Upper lobe of left lung (tissue), 6 donors: Measurements from ENCODE around the gene GRIK3. TPM values are rescaled to one million over a fixed set of nuclear protein-coding genes. Genes with fewer than 3 reads are reported as not detected.
A peak's percentile ranks its signal among the peaks of the same experiment; 100 is the strongest.

Experiments used
- ATAC-seq, 2 donors: fragments of 200-7000 bp; cut with Tn5 transposase; one replicate each; pipeline ENCODE4 v1.9.1; 2022; ENCODE audit warnings: mild to moderate bottlenecking in 2 of 2, moderate library complexity in 2 of 2; ENCODE audit not compliant: low FRiP score in 2 of 2
- DNase-seq, 2 donors: peaks; one replicate each; pipeline ENCODE4 v3.0.0-alpha.2; 2019 to 2020
- H3K27ac ChIP-seq, 4 donors: fragments of 200-600 bp; sonication (generic); one replicate each; pipeline ENCODE4 v1.5.1; 2016 to 2019
- H3K27me3 ChIP-seq, 4 donors: fragments of 200-600 bp; sonication (generic); one replicate each; pipeline ENCODE4 v1.5.1; 2017 to 2019
- H3K36me3 ChIP-seq, 4 donors: fragments of 200-600 bp; sonication (generic); one replicate each; pipeline ENCODE4 v1.5.1; 2016 to 2019
- H3K4me1 ChIP-seq, 4 donors: fragments of 200-600 bp; sonication (generic); one replicate each; pipeline ENCODE4 v1.5.1; 2018 to 2019
- H3K4me3 ChIP-seq, 4 donors: fragments of 200-600 bp; sonication (generic); one replicate each; pipeline ENCODE4 v1.5.1; 2017 to 2019; ENCODE audit warnings: mild to moderate bottlenecking in 2 of 4, moderate library complexity in 1 of 4
- H3K9me3 ChIP-seq, 4 donors: fragments of 200-600 bp; sonication (generic); one replicate each; pipeline ENCODE4 v1.5.1; 2018 to 2019
- CTCF ChIP-seq, 6 experiments: fragments of 450-650 bp in 4 of 6; fragments of 200-600 bp in 2 of 6; sonication (generic) in 2 of 6; IDR thresholded peaks; one replicate each; pipeline ENCODE4 v1.5.1; 2016 to 2019; ENCODE audit warnings: antibody characterized with exemption in 6 of 6
- EP300 ChIP-seq, 4 donors: sonication (generic); formaldehyde crosslinking; IDR thresholded peaks; one replicate each; pipeline ENCODE4 v1.5.1; 2017; ENCODE audit warnings: antibody characterized with exemption in 4 of 4, control low read depth in 2 of 4
- POLR2A ChIP-seq, 4 donors: fragments of 450-650 bp; IDR thresholded peaks; one replicate each; pipeline ENCODE4 v1.5.1; 2016 to 2017; ENCODE audit warnings: antibody characterized with exemption in 4 of 4, mild to moderate bottlenecking in 2 of 4
- POLR2AphosphoS5 ChIP-seq, 2 donors: sonication (generic); formaldehyde crosslinking; IDR thresholded peaks; one replicate each; pipeline ENCODE4 v1.5.1; 2017; ENCODE audit warnings: antibody characterized with exemption in 2 of 2
- WGBS, 2 donors: methylation state at CpG; one replicate each; pipeline ENCODE4 v1.1.5; 2017 to 2018; 5-methylcytosine and 5-hydroxymethylcytosine counted together
- total RNA-seq, 6 donors: library from RNA; depleted of rRNA in 4 of 6; stranded (reverse); fragments of >200 nt in 4 of 6; gene quantifications; one replicate each; pipeline versions ENCODE4 v1.1.0 to v1.2.1, GENCODE V29; 2016 to 2021
- donor health status: DM: no; HTN: no; CAD: no; lungs with moderate emphysema.
- donor health status: DM: no; HTN: yes; CAD: no; lungs with severe emphysema.

The GRIK3 gene
- total RNA-seq, 6 donors from 2014 or later = 0.10 to 0.22 TPM; not detected in 4

DNA sequence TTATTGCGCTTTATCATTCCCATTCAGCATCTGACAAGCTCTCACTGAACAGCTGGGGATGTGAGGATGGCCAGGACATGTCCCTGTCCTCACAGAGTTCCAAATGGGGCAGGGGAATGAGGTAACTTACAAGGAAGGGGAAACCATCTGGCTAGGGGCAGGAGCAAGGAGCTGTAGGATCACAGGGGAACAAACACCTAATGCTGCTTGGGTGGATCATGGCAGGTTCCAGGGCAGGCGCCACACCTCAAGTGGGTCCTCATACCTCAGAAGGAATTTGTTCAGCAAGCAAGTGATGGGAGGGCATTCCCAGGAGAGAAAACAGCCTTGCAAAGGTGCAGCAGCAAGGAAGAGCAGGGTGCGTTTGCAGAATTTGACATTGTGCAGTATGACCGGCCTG lies 35.1 kb upstream of the GRIK3 start:
- Histone ChIP-seq H3K36me3 (no peaks in the 10 kb centered on the region), H3K27ac (no peak overlapping the region), H3K4me3 (no peak overlapping the region), H3K4me1 (peaks cover 0 to 15% (median 7%) of the 10 kb centered on the region in 4 donors), H3K9me3 (no peaks in the 10 kb centered on the region), H3K27me3 (no peaks in the 10 kb centered on the region)
- 49 to 65% methylated on average over 4 of the region's 4 CpGs for WGBS, 2 donors
- ATAC-seq = peak in 1 of 2 donors; percentile 28
- DNase-seq = peak in 1 of 2 donors; percentile 46
- TF ChIP-seq EP300 (IDR thresholded peaks at IDR 0.05) = no peak
- TF ChIP-seq POLR2A (IDR thresholded peaks at IDR 0.05) = no peak
- TF ChIP-seq CTCF (IDR thresholded peaks at IDR 0.05) = no peak
- no peak for TF ChIP-seq POLR2AphosphoS5 (IDR thresholded peaks at IDR 0.05)

GRCh38 chr1:37068897-37069296 lies 34.6 kb upstream of the GRIK3 start:
- Histone ChIP-seq H3K4me1 (peaks cover 0 to 15% (median 7%) of the 10 kb centered on the region in 4 donors), H3K4me3 (no peak overlapping the region), H3K9me3 (no peaks in the 10 kb centered on the region), H3K36me3 (no peaks in the 10 kb centered on the region), H3K27ac (no peak overlapping the region), H3K27me3 (no peaks in the 10 kb centered on the region)
- ATAC-seq (no peak), DNase-seq (no peak)
- TF ChIP-seq EP300 (IDR thresholded peaks at IDR 0.05) = no peak
- no peak for TF ChIP-seq CTCF (IDR thresholded peaks at IDR 0.05)
- no peak for TF ChIP-seq POLR2A (IDR thresholded peaks at IDR 0.05)
- no peak for TF ChIP-seq POLR2AphosphoS5 (IDR thresholded peaks at IDR 0.05)
- 41 to 44% methylated on average over 9 of the region's 9 CpGs for whole genome bisulfite sequencing, 2 donors

DNA sequence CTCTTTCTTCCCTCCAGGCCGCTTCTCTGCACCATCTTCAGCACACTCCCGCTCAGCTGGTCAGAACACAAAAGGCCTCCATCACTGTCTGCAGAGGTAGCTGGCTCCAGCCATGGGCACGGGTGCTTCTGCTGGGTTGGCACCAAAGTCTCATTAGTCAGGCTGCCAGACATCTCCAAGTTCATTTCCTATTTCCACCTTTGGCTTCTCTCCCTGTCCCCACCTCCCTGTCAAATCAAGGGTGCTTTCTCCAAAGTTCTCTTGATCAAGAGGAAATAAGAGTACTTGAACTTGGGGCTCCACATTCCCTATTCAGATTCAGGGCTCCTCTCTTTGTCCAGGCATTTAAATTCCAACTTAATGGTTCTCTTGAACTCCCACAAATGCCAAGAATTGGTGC lies 33.9 kb upstream of the GRIK3 start:
- TF ChIP-seq POLR2AphosphoS5 (IDR thresholded peaks at IDR 0.05) = no peak
- TF ChIP-seq POLR2A (IDR thresholded peaks at IDR 0.05) = no peak
- no peak for TF ChIP-seq EP300 (IDR thresholded peaks at IDR 0.05)
- no peak for TF ChIP-seq CTCF (IDR thresholded peaks at IDR 0.05)
- WGBS, 2 donors = 62 to 70% methylated on average over 3 of the region's 3 CpGs
- Histone ChIP-seq H3K9me3 (no peaks in the 10 kb centered on the region), H3K27me3 (no peaks in the 10 kb centered on the region), H3K36me3 (no peaks in the 10 kb centered on the region), H3K4me1 (peaks cover 0 to 15% (median 7%) of the 10 kb centered on the region in 4 donors), H3K4me3 (no peak overlapping the region), H3K27ac (no peak overlapping the region)
- no peak for ATAC-seq
- DNase-seq = no peak

GRCh38 chr1:37064039-37064438 lies 29.7 kb upstream of the GRIK3 start:
- no peaks in the 10 kb centered on the region for H3K36me3 ChIP-seq
- peaks cover 0 to 8% (median 3%) of the 10 kb centered on the region in 4 donors for H3K4me1 ChIP-seq
- TF ChIP-seq POLR2AphosphoS5 (IDR thresholded peaks at IDR 0.05) = no peak
- TF ChIP-seq POLR2A (IDR thresholded peaks at IDR 0.05) = no peak
- no peak for TF ChIP-seq EP300 (IDR thresholded peaks at IDR 0.05)
- TF ChIP-seq CTCF (IDR thresholded peaks at IDR 0.05) = no peak
- WGBS, 2 donors = 47 to 64% methylated on average over 4 of the region's 4 CpGs
- no peak overlapping the region for H3K4me3 ChIP-seq
- ATAC-seq (no peak), DNase-seq (no peak)
- no peak overlapping the region for H3K27ac ChIP-seq
- H3K9me3 ChIP-seq = no peaks in the 10 kb centered on the region
- H3K27me3 ChIP-seq = no peaks in the 10 kb centered on the region

- WGBS, 2 donors = 53 to 57% methylated on average over 7 to 8 of the region's 8 CpGs
- TF ChIP-seq EP300 (IDR thresholded peaks at IDR 0.05) = no peak
- no peak for TF ChIP-seq CTCF (IDR thresholded peaks at IDR 0.05)
- TF ChIP-seq POLR2A (IDR thresholded peaks at IDR 0.05) = no peak
- TF ChIP-seq POLR2AphosphoS5 (IDR thresholded peaks at IDR 0.05) = no peak
- Histone ChIP-seq H3K27me3 (no peaks in the 10 kb centered on the region), H3K36me3 (no peaks in the 10 kb centered on the region), H3K4me3 (no peak overlapping the region), H3K9me3 (no peaks in the 10 kb centered on the region), H3K27ac (no peak overlapping the region), H3K4me1 (no peaks in the 10 kb centered on the region)
- ATAC-seq = no peak
- no peak for DNase-seq
Measured at GRCh38 chr1:37059346-37059745, 25.0 kb upstream of the GRIK3 start.
